Endothelial cell of umbilical vein (primary cell): Measurements from ENCODE around the gene OARD1. TPM values are rescaled to one million over a fixed set of nuclear protein-coding genes. Genes with fewer than 3 reads are reported as not detected.

ENCODE experiments used
- BruUV-seq: library from RNA; stranded (reverse); fragments of 400-500 nt; replicated peaks from 2 replicates; lab custom pipeline; 2021; lab: Mats Ljungman, UMichigan
- CTCF ChIA-PET: fragments of 300-600, 350-600 bp; sonication (Branson Sonifier 250); formaldehyde crosslinking; loops from one replicate; lab custom pipeline; 2021; ENCODE audit warnings: antibody characterized with exemption, inconsistent platforms; lab: Charles Lee
- POLR2A ChIA-PET: fragments of 300-600, 350-600 bp; sonication (Branson Sonifier 250); formaldehyde crosslinking; loops from one replicate; lab custom pipeline; 2021; ENCODE audit warnings: antibody characterized with exemption, inconsistent platforms; lab: Charles Lee
- DNase-seq: peaks from one replicate; pipeline ENCODE4 v3.0.0-alpha.2; 2011; ENCODE audit warnings: low read depth, low spot score
- FAIRE-seq: peaks from 2 replicates; lab custom pipeline; 2011; peaks lifted over from hg19 to GRCh38; lab: Jason Lieb, UNC
- H2AFZ ChIP-seq: 2 replicates; pipeline ENCODE4 v1.6.0; 2012; ENCODE audit warnings: low read depth, low read length, control low read depth, inconsistent platforms
- H3K27ac ChIP-seq: 2 replicates; pipeline ENCODE4 v1.5.1; 2011; ENCODE audit warnings: low read depth, mild to moderate bottlenecking, control low read depth, low read length, moderate library complexity; ENCODE audit not compliant: insufficient read depth
- H3K27me3 ChIP-seq, 2 experiments: 2 replicates each; pipeline versions ENCODE4 v1.6.0 to v1.6.1; 2011; ENCODE audit warnings: low read length in 2 of 2, mixed read lengths in 1 of 2; ENCODE audit not compliant: control insufficient read depth in 2 of 2, insufficient read depth in 2 of 2
- H3K36me3 ChIP-seq, 2 experiments: 2 replicates in 1 of 2; 3 replicates in 1 of 2; pipeline ENCODE4 v1.5.1; 2011; ENCODE audit warnings: low read length in 2 of 2, mild to moderate bottlenecking in 1 of 2, moderate library complexity in 1 of 2; ENCODE audit not compliant: control insufficient read depth in 2 of 2, insufficient read depth in 2 of 2; ENCODE audit errors: extremely low read depth in 1 of 2
- H3K4me1 ChIP-seq: 3 replicates; pipeline ENCODE4 v1.5.1; 2011; ENCODE audit warnings: mild to moderate bottlenecking, low read length; ENCODE audit not compliant: control insufficient read depth, insufficient read depth; ENCODE audit errors: extremely low read depth
- H3K4me2 ChIP-seq: 2 replicates; pipeline ENCODE4 v1.6.1; 2011; ENCODE audit warnings: low read length, control low read depth, mixed read lengths; ENCODE audit not compliant: insufficient read depth
- H3K4me3 ChIP-seq, 3 experiments: fragments of 200-600 bp in 1 of 3; sonication (generic), shearing (Covaris generic) in 1 of 3; replicated peaks in 1 of 3; 2 replicates each; pipeline ENCODE4 v1.5.1; 2011 to 2016; ENCODE audit warnings: control low read depth in 3 of 3, low read length in 3 of 3, mild to moderate bottlenecking in 2 of 3, inconsistent platforms in 1 of 3, low read depth in 1 of 3, moderate library complexity in 1 of 3; ENCODE audit not compliant: insufficient read depth in 1 of 3
- H3K79me2 ChIP-seq: 2 replicates; pipeline ENCODE4 v1.6.0; 2012; ENCODE audit warnings: low read length, inconsistent platforms; ENCODE audit not compliant: control insufficient read depth, insufficient read depth
- H3K9ac ChIP-seq: replicated peaks from 2 replicates; pipeline ENCODE3; 2011; ENCODE audit warnings: low read length, control low read depth; ENCODE audit not compliant: insufficient read depth; ENCODE audit errors: extremely low read depth
- H3K9me1 ChIP-seq: replicated peaks from 3 replicates; pipeline ENCODE4 v1.6.0; 2011; ENCODE audit warnings: mild to moderate bottlenecking, low read length; ENCODE audit not compliant: control insufficient read depth, insufficient read depth; ENCODE audit errors: extremely low read depth
- H3K9me3 ChIP-seq: replicated peaks from 2 replicates; pipeline ENCODE4 v1.5.1; 2012; ENCODE audit warnings: low read length, inconsistent platforms; ENCODE audit not compliant: control insufficient read depth, insufficient read depth
- H4K20me1 ChIP-seq: replicated peaks from 2 replicates; pipeline ENCODE3; 2011; ENCODE audit warnings: mild to moderate bottlenecking, low read length; ENCODE audit not compliant: control insufficient read depth, insufficient read depth; ENCODE audit errors: extremely low read depth
- CTCF ChIP-seq, 2 donors: IDR thresholded peaks; 1 replicate in 1 of 2; 2 replicates in 1 of 2; pipeline ENCODE4 v1.5.1; 2011; ENCODE audit warnings: low read length in 2 of 2, mild to moderate bottlenecking in 2 of 2, moderate library complexity in 2 of 2, control low read depth in 1 of 2, inconsistent platforms in 1 of 2, low read depth in 1 of 2; ENCODE audit not compliant: insufficient read depth in 1 of 2; ENCODE audit errors: extremely low read depth in 1 of 2
- FOS ChIP-seq: IDR thresholded peaks from 2 replicates; pipeline ENCODE4 v1.6.1; 2011; ENCODE audit warnings: mild to moderate bottlenecking, low read length, moderate library complexity, borderline replicate concordance; ENCODE audit not compliant: insufficient read depth
- JUN ChIP-seq: IDR thresholded peaks from 2 replicates; pipeline ENCODE4 v1.6.1; 2011; ENCODE audit warnings: borderline replicate concordance, low read depth; ENCODE audit not compliant: insufficient read length, insufficient read depth
- MAX ChIP-seq: IDR thresholded peaks from 2 replicates; pipeline ENCODE4 v1.6.1; 2011; ENCODE audit not compliant: insufficient read depth, insufficient read length
- MYC ChIP-seq: IDR thresholded peaks from one replicate; pipeline ENCODE4 v1.6.1; 2011; ENCODE audit warnings: mild to moderate bottlenecking, low read depth, low read length
- POLR2AphosphoS5 ChIP-seq: IDR thresholded peaks from 2 replicates; pipeline ENCODE4 v1.6.1; 2012; ENCODE audit warnings: low read depth, mild to moderate bottlenecking, control low read depth, low read length, moderate library complexity; ENCODE audit not compliant: insufficient read depth
- dilution Hi-C: fragments of 300-500 bp; cut with MboI; formaldehyde crosslinking; loops from one replicate; pipeline ENCODE4 v1.15.0; 2019; ENCODE audit warnings: low sequenced_read_pairs; ENCODE audit not compliant: extremely low pct_ligation_motif_present
- intact Hi-C: fragments of 100-400 bp; cut with micrococcal nuclease; formaldehyde crosslinking; loops from one replicate; pipeline ENCODE4 v1.10.0; 2022
- polyA plus RNA-seq, 4 experiments: library from polyadenylated mRNA; depleted of rRNA in 3 of 4; stranded (reverse) in 3 of 4; unstranded in 1 of 4; fragments of >200 nt; gene quantifications; 2 replicates each; pipeline versions ENCODE4 v1.2.1 to v1.2.3, GENCODE V29; 2011 to 2012; ENCODE audit warnings: missing spikeins in 1 of 4
- total RNA-seq: library from RNA; stranded (reverse); gene quantifications from 2 replicates; pipeline ENCODE4 v1.2.3, GENCODE V29; 2021

The OARD1 gene
- total and polyA plus RNA-seq, 2 donors (not counting 3 experiments of a cell fraction or from before 2014, with no cell fraction given), result 5.2 to 13.0 TPM

GRCh38 chr6:41061196-41061726 is 10.9 kb downstream of the OARD1 start:
- intact Hi-C loops (no loop called here), dilution Hi-C loops (no loop called here)
- DNase-seq (no peak), FAIRE-seq (no peak)
- Histone ChIP-seq H3K4me3 (no peak overlapping the region), H3K27me3 (no peaks in the 10 kb centered on the region), H2AFZ (no peak overlapping the region), H3K27ac (no peak overlapping the region), H3K4me1 (peaks cover 5% of the 10 kb centered on the region), H3K9ac (no peak overlapping the region), H3K9me1 (no peaks in the 10 kb centered on the region), H3K4me2 (no peak overlapping the region), H3K36me3 (no peaks in the 10 kb centered on the region), H3K79me2 (no peaks in the 10 kb centered on the region), H3K9me3 (no peaks in the 10 kb centered on the region), H4K20me1 (no peaks in the 10 kb centered on the region)
- no TSS peak for BruUV-seq
- ChIA-PET CTCF (interaction anchor here (0.6 kb wide), 1 partner anchor 76 kb away, joined by 4 read pairs; no protein-coding TSS in a partner anchor), POLR2A (interaction anchor here (0.7 kb wide), 2 partner anchors 286 to 518 kb away, joined by 6 to 8 read pairs; no protein-coding TSS in a partner anchor)
- no peak for TF ChIP-seq POLR2AphosphoS5
- TF ChIP-seq MYC, result no peak
- no peak for TF ChIP-seq FOS
- no peak for TF ChIP-seq MAX
- no peak for TF ChIP-seq JUN
- no peak for TF ChIP-seq CTCF (IDR thresholded peaks at IDR 0.05; ENCODE audit: extremely low read depth in 1 of 2, insufficient read depth in 1 of 2, low read depth in 1 of 2, low read length in 2 of 2)
